Glomerular endothelial cell (primary cell): ENCODE results near the gene ACRV1. TPM values are rescaled to one million over a fixed set of nuclear protein-coding genes. Genes with fewer than 3 reads are reported as not detected.

Source experiments
- DNase-seq: peaks from one replicate; pipeline ENCODE4 v3.0.0-alpha.2; 2011; ENCODE audit warnings: low read depth, low spot score; ENCODE audit errors: extremely low read depth
- total RNA-seq: library from RNA; depleted of rRNA; stranded (reverse); fragments of >200 nt; gene quantifications from 2 replicates; pipeline ENCODE4 v1.2.3, GENCODE V29; 2015

Gene ACRV1
- total RNA-seq, 1 donor from 2014 or later, result not detected

DNA sequence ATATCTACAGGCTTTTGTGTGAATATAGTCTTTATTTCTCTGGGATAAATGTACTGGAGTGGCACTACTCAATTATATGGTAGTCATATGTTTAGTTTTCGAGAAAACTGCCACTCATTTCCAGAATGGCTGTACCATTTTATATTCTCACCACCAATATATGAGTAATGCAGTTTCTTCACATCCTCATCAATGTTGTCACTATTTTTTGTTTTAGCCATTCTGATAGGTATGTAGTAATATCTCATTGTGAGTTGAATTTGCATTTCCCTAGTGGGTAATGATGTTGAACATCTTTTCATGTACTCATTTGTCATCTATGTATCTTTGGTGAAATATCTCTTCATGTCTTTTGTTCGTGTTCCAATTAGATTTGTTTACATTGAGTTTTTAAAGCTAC lies 18.0 kb downstream of the ACRV1 start:
- DNase-seq, result no peak

DNA sequence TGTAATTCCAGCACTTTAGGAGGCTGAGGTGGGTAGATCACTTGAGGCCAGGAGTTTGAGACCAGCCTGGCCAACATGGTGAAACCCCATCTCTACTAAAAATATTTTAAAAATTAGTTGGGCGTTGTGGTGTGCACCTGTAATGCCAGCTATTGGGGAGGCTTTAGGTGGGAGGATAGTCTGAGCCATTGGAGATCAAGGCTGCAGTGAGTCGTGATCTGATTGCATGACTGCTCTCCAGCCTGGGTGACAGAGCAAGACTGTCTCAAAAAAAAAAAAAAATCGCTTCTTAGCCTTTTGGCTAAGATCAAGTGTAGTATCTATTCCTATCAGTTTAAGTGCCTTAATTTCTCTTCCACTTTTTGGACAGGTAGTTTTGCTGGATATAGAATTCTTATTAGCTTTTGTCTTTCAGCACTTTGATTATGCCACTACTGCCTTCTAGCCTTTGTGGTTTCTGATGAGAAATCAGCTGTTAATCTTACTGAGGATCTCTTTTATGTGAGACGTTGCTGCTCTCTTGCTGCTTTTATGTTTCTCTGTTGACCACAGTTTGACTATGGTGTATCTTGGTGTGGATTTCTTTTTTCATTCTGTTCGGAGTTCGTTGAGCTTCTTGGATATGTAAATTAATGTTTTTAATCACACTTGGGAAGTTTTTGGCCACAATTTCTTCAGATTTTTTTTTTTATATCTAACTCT lies 31.0 kb downstream of the ACRV1 start:
- no peak for DNase-seq

DNA sequence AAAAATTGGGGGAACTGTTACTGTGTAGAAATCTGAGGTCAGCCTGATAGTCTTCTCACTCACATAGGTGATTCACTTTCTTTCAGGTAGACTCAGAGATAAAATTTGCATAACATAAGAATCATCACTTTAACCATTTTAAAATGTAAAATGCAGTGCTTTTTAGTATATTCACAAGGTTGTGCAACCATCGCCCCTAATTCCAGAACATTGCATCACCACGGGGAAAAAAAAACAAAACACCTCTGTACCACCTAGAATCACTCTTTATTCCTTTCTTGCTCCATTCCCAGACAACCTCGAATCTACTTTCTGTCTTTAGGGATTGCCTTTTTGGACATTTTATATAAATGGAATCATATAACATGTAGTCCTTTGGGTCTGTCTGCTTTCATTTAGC lies 34.8 kb downstream of the ACRV1 start:
- DNase-seq, result no peak

DNA sequence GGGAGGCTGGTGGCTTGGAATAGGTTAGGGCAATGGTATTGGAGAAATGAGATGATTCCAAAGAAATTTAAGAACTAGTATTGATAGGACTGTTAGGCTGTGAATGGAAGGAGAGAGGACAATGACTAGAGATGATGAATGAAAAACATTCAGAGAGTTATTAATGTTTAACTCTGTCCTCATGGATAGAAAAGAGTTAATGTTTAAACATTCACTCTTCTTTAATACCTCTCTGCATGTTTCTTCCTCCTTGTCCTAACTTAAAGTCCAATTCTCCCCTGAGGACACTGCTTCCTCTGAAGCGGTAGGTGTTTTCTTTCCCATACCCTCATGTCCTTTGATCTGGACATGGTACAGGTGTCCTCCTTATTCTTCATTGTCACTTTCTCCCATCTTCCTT lies 42.3 kb downstream of the ACRV1 start:
- no peak for DNase-seq

DNA sequence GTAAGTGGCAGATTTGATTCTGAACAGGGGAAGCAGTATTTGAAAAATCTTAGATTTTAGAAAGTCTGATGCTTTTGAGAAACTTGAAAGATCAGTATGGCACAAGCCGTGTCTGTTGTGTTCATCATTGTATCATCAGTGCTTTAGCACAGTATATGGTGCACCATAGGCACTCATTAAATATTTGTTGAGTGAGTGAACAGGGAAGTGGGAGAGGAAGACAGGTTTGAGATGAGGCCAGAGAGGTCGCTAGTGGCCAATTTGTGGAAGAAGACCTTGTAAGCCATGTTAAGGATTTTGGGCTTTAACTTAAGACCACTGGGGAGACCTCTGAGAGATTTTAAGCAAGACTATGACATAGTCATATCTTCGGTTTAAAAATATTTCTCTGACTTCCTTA lies 42.8 kb downstream of the ACRV1 start:
- DNase-seq, result no peak

DNA sequence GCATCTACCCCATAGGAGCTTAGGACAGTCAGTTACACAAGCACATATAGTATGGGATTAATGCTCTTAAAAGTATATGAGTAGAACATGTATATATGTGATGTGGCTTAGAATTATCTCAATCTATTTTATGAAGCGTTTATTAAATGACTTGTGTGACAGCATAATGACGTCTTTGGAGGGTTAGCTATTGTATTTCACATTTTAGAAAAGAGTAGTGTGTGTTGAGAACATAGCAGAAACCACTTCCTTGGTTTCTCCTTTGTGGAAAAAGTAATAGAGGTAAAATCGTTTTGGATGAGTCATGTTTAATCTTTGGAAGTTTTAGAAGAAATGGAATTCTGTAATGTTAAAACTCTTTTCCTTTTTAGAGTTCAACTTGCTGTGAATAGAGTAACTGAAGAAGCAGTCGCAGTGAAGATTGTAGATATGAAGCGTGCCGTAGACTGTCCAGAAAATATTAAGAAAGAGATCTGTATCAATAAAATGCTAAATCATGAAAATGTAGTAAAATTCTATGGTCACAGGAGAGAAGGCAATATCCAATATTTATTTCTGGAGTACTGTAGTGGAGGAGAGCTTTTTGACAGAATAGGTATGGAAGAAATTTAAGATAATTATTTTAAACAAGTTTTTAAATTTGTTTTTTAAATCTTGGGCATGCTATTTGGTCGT lies 53.3 kb downstream of the ACRV1 start:
- no peak for DNase-seq

DNA sequence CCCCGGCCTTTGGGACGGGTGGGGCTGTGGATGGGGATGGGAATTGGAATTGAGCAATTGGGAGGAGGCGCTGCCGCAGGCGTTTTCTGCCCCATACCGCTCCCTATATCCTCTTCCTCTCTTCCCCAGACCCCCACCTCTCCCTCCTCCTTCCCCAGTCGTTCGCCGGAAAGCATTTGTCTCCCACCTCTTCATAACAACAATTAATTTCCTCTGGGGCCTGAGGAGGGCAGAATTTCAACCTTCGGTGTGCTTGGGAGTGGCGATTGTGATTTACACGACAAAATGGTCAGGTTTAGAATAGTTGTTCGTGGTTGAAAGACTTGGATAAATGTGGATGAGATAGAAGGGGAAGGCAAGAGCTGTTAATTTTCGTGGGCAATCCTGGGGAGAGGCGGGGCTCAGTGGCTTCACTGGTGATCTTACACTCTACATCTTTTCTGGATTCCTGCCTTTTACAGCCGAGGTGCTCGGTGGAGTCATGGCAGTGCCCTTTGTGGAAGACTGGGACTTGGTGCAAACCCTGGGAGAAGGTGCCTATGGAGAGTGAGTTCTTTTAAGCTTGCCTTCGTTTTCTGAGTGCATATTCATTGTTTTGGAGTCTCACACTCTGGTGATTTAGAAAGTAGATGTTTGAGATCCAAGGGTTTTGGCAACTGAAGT lies 54.2 kb downstream of the ACRV1 start:
- no peak for DNase-seq

DNA sequence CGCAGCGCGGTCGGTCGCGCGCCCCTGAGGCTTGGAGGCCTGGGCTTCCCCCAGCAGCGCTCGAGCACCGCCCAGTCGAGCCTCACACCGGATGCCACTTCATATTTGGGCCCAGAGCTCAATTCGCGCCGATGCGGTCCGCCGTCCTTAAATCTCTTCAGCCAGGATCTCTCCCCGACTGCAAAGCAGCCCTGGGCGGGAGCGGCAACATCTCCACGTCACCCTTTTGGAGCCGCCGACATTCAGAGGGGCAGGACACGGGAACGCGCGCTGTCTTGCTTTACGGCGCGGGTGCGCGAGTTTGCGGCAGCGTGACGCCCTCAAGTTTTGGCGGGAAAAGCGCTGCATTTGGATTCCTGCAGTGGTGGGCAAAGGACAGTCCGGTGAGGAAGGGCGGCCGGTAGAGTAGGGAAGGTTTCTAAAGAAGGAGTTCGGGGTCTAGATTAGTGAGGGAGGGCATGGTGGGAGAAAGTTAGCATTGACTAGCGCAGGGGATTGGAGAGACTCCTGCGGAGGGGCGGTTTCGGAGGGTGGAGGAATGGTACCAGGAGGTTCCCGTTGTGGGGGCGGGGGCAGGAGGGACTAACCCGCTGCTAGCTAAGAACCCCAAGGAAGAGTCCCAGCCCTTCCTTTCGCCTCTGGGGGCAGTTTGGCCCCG lies 54.9 kb downstream of the ACRV1 start:
- no peak for DNase-seq

DNA sequence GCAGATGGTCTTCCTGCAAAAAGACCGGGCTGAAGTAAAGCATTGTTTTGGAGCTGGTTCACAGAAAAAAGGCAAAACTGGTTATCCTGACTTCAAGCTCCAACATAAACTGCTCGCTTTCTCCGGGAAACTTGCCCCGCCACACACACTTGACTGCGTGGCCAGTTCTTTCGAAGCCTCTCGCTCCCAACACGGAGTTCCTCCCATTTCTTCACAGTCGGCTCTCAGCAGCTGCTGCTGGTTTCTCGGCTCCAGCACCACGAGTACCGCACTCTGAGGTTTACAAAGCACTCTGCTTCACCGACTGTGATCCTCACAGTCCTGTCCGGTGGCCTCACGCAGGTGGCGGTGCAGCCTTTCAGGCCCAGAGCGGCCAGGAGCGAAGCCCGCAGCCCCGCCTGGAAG lies 55.4 kb downstream of the ACRV1 start:
- DNase-seq, result no peak

DNA sequence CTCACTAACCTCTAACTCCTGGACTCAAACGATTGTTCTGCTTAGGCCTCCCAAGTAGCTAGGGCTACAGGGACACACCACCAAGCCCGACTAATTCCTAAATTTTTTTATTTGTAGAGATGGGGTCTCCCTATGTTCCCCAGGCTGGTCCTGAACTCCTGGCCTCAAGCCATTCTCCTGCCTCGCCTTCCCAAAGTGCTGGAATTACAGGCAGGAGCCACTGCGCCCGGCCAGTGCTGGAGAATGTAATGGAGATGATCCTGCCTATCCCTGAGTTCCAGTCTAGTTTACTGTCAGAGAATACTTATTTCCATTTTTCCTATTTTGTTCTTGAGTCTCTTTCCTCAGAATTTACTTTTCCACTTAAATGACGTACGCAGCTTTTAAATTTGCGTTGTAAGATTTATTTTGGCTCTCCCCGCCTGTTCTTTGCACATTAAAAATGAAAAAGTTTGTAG lies 55.9 kb downstream of the ACRV1 start, which contains the start of gene CHEK1:
Gene CHEK1, plus strand, starts transcription at position 408 of the 458 bp plus-strand sequence. CDS start 1,606 bp downstream, outside the sequence.
- no peak for DNase-seq

DNA sequence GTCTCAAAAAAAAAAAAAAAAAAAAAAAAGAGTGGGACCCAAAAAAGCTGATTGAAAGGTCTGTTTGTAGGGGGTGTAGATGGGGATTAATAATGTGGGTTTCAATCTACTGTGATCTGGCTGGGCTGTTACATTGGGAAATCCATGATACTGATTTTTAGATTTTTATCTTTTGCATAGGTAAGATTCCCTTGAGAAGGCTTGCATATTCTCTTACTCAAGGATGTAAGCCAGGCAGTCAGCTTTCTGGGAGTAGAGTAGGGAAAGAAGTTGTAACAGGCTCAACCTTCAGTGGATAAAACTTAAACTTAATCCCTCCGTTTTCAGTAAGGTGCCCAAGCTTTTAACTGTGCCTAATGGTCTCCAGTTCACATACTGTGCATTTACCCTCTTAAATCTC lies 57.6 kb downstream of the ACRV1 start:
- no peak for DNase-seq

DNA sequence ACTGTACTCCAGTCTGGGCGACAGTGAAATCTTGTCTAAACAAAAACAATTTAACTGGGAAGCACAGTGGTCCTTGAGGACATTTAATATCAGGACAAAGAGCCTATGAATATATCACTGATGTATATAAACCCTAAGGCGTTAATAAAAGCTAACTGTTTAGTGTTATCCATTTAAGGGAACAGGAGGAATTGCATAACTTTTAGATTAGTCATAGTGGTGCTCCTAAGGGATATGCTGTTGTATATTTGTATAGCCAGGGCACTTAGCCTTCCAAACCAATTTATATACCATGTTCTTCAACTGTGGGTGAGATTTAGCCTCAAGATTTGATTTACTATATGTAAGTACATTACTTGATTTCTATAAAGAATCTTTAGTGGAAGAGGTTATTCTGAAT lies 58.7 kb downstream of the ACRV1 start:
- DNase-seq, result no peak

Other genes with a start within 250 kb of the ACRV1 start
- 63.2 and 85.3 TPM in 2 replicates for gene FEZ1, start 184.6 kb downstream of the ACRV1 start, total RNA-seq
- 128 and 189 TPM in 2 replicates for gene EI24, start 111.4 kb downstream of the ACRV1 start, total RNA-seq
- gene STT3A, start 88.0 kb downstream of the ACRV1 start, total RNA-seq, result 152 and 171 TPM in 2 replicates
- 12.6 and 18.0 TPM in 2 replicates for gene CHEK1, start 55.7 kb downstream of the ACRV1 start, total RNA-seq
- not detected in 2 replicates for gene PATE1, start 65.4 kb upstream of the ACRV1 start, total RNA-seq
- 0.93 TPM in 1 of 2 replicates, not detected in the other for gene PATE2, start 98.0 kb upstream of the ACRV1 start, total RNA-seq
- not detected in 2 replicates for gene PATE3, start 107.3 kb upstream of the ACRV1 start, total RNA-seq
- not detected in 2 replicates for gene PATE4, start 152.5 kb upstream of the ACRV1 start, total RNA-seq
- 7.5 and 8.9 TPM in 2 replicates for gene HYLS1, start 206.8 kb upstream of the ACRV1 start, total RNA-seq
- gene PUS3, start 222.4 kb upstream of the ACRV1 start, total RNA-seq, result 7.5 and 11.4 TPM in 2 replicates
- gene DDX25, start 223.7 kb upstream of the ACRV1 start, total RNA-seq, result not detected in 2 replicates